Vagina (tissue), 2 donors: ENCODE measurements around the gene GLDC. TPM values are rescaled to one million over a fixed set of nuclear protein-coding genes. Genes with fewer than 3 reads are reported as not detected.
"Not testable (repeated sequence)": the region's sequence is repeated elsewhere in the genome, so short reads cannot be mapped to it uniquely, and the experiment has no call there.

Source experiments
- DNase-seq, 2 donors: peaks; one replicate each; pipeline ENCODE4 v3.0.0-alpha.2; 2017; ENCODE audit errors: extremely low spot score in 2 of 2
- H3K27ac ChIP-seq: fragments of 200-600 bp; sonication (generic); one replicate; pipeline ENCODE4 v1.5.1; 2019
- H3K27me3 ChIP-seq: fragments of 200-600 bp; sonication (generic); one replicate; pipeline ENCODE4 v1.5.1; 2019
- H3K36me3 ChIP-seq, 2 donors: fragments of 200-600 bp; sonication (generic); one replicate each; pipeline ENCODE4 v1.5.1; 2017 to 2019
- H3K4me1 ChIP-seq: fragments of 200-600 bp; sonication (generic); one replicate; pipeline ENCODE4 v1.5.1; 2019
- H3K4me3 ChIP-seq, 2 donors: fragments of 200-600 bp; sonication (generic); 1 replicate in 1 of 2; 2 replicates in 1 of 2; pipeline ENCODE4 v1.5.1; 2016 to 2019
- H3K9me3 ChIP-seq: fragments of 200-600 bp; sonication (generic); one replicate; pipeline ENCODE4 v1.5.1; 2019
- CTCF ChIP-seq, 3 experiments: fragments of 450-650 bp in 2 of 3; fragments of 200-600 bp in 1 of 3; sonication (generic) in 1 of 3; IDR thresholded peaks; one replicate each; pipeline ENCODE4 v1.5.1; 2017 to 2019; ENCODE audit warnings: antibody characterized with exemption in 3 of 3, mild to moderate bottlenecking in 2 of 3, moderate library complexity in 2 of 3
- POLR2A ChIP-seq, 2 donors: fragments of 450-650 bp; IDR thresholded peaks; one replicate each; pipeline ENCODE4 v1.6.1; 2017; ENCODE audit warnings: antibody characterized with exemption in 2 of 2, mild to moderate bottlenecking in 2 of 2, moderate library complexity in 2 of 2
- POLR2AphosphoS5 ChIP-seq, 2 donors: sonication (generic); formaldehyde crosslinking; IDR thresholded peaks; one replicate each; pipeline ENCODE4 v1.9.0; 2017; ENCODE audit warnings: antibody characterized with exemption in 2 of 2, mild to moderate bottlenecking in 2 of 2, low read depth in 1 of 2; ENCODE audit not compliant: insufficient read depth in 1 of 2
- intact Hi-C: fragments of 100-400 bp; cut with DNase I; formaldehyde crosslinking; loops from one replicate; pipeline ENCODE4 v1.15.1; 2023
- total RNA-seq: library from RNA; depleted of rRNA; stranded (reverse); fragments of >200 nt; gene quantifications from one replicate; pipeline ENCODE4 v1.2.3, GENCODE V29; 2016

The GLDC gene
- total RNA-seq, 1 donor from 2014 or later: 0.49 TPM

DNA sequence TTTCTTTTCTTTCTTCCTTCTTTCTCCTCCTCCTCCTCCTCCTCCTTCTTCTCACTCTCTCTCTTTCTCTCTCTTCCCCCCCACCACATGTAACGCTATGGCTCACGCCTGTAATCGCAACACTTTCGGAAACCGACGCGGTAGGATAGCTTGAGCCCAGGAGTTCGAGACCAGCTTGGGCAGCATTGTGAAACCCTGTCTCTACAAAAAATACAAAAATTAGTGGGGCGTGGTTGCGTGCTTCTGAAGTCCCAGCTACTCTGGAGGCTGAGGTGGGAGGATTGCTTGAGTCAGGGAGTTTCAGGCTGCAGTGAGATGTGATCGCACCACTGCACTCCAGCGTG is 736 bp upstream of the GLDC start:
- H3K27me3 ChIP-seq: no peaks in the 10 kb centered on the region
- H3K4me1 ChIP-seq: peaks cover 21% of the 10 kb centered on the region
- no peak for DNase-seq
- H3K27ac ChIP-seq: no peak overlapping the region
- peak overlapping the region in 1 of 2 donors; percentile 37 for H3K4me3 ChIP-seq
- TF ChIP-seq CTCF (IDR thresholded peaks at IDR 0.05) (no peak), POLR2AphosphoS5 (IDR thresholded peaks at IDR 0.05; ENCODE audit: insufficient read depth in 1 of 2, low read depth in 1 of 2) (no peak)
- H3K9me3 ChIP-seq: no peaks in the 10 kb centered on the region
- intact Hi-C loops: no loop called here
- no peaks in the 10 kb centered on the region for H3K36me3 ChIP-seq

DNA sequence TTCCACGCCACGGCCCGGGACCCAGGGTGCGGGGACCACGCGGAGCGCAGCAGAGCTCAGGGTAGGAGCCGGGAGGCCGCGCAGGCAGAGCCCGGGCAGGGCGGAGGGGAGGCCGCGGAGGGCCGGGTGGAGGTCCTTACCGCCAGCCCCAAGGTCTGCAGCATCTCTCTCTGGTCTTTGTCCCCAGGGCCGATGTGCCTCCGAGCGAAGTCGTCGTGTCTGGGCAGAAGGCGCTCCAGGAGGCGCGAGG is 499 bp downstream of the GLDC start:
- intact Hi-C loops: not testable (repeated sequence)

GRCh38 chr9:6644346-6645104 is 1.0 kb downstream of the GLDC start:
- Histone ChIP-seq H3K27ac (no peak overlapping the region), H3K4me1 (peaks cover 21% of the 10 kb centered on the region), H3K36me3 (no peaks in the 10 kb centered on the region), H3K9me3 (no peaks in the 10 kb centered on the region), H3K4me3 (peak overlapping the region; percentile 37 to 50), H3K27me3 (no peaks in the 10 kb centered on the region)
- intact Hi-C loops: no loop called here
- DNase-seq: no peak
- TF ChIP-seq POLR2AphosphoS5 (IDR thresholded peaks at IDR 0.05; ENCODE audit: insufficient read depth in 1 of 2, low read depth in 1 of 2): no peak
- TF ChIP-seq CTCF (IDR thresholded peaks at IDR 0.05): no peak
- TF ChIP-seq POLR2A (IDR thresholded peaks at IDR 0.05): no peak

More for the DNA sequence above, 499 bp downstream of the GLDC start:
- not testable (repeated sequence) for H3K27ac ChIP-seq, H3K27me3 ChIP-seq, DNase-seq, H3K9me3 ChIP-seq, H3K36me3 ChIP-seq
- H3K4me3 ChIP-seq: peak overlapping the region; percentile 37 to 50
- peaks cover 21% of the 10 kb centered on the region for H3K4me1 ChIP-seq

DNA sequence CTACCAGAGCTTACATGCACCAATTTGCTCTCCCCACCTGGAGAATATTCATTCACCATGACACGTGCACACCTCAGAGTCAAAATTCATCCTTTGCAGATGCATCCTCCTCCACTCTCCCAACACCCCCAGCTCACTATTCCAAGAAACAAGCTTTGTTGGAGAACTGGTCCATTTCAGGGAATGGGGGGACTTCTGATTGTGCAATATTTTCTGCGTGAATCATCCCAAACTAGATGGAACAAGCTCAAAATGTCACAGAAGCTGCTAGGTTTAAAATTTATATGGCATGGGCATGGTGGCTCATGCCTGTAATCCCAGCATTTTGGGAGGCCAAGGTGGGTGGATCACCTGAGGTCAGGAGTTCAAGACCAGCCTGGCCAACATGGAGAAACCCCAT is 3.6 kb downstream of the GLDC start:
- H3K4me3 ChIP-seq: no peak overlapping the region
- TF ChIP-seq POLR2AphosphoS5 (IDR thresholded peaks at IDR 0.05; ENCODE audit: insufficient read depth in 1 of 2, low read depth in 1 of 2): no peak
- TF ChIP-seq CTCF (IDR thresholded peaks at IDR 0.05): no peak
- TF ChIP-seq POLR2A (IDR thresholded peaks at IDR 0.05): no peak
- peaks cover 21% of the 10 kb centered on the region for H3K4me1 ChIP-seq
- H3K36me3 ChIP-seq: no peaks in the 10 kb centered on the region
- intact Hi-C loops: no loop called here
- no peak for DNase-seq
- no peaks in the 10 kb centered on the region for H3K27me3 ChIP-seq
- H3K27ac ChIP-seq: no peak overlapping the region
- no peaks in the 10 kb centered on the region for H3K9me3 ChIP-seq

DNA sequence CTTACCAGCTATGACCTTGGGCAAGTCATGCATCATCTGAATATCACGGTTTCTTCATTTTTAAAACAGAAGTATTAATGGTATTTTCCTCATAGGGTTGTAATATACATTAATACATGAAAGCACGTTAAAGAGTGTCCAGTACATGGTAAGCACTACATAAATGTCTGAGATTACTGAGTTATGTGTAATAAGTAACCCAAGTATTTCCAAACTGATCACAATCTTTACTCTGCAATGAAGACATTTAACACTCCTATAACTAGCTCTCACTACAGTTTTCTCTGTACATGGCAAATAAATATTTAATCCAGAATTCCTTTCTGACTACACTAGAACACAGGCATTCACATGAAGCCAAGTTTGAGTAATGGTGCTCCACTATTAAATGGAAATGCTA is 4.0 kb downstream of the GLDC start:
- Histone ChIP-seq H3K9me3 (no peaks in the 10 kb centered on the region), H3K36me3 (no peaks in the 10 kb centered on the region), H3K4me3 (no peak overlapping the region), H3K4me1 (peaks cover 21% of the 10 kb centered on the region), H3K27me3 (no peaks in the 10 kb centered on the region), H3K27ac (no peak overlapping the region)
- TF ChIP-seq POLR2A (IDR thresholded peaks at IDR 0.05) (no peak), POLR2AphosphoS5 (IDR thresholded peaks at IDR 0.05; ENCODE audit: insufficient read depth in 1 of 2, low read depth in 1 of 2) (no peak), CTCF (IDR thresholded peaks at IDR 0.05) (no peak)
- DNase-seq: no peak
- intact Hi-C loops: no loop called here
